Measurements from ENCODE around the gene EMX2.
A peak's percentile ranks its signal among the peaks of the same experiment; 100 is the strongest.
"Not testable (repeated sequence)": the region's sequence is repeated elsewhere in the genome, so short reads cannot be mapped to it uniquely, and the experiment has no call there.

The EMX2 gene

GRCh38 chr10:117581961-117582360 is 39.4 kb downstream of the EMX2 start:
- Histone ChIP-seq H3K27me3 (replicated peaks) (no peaks in the 10 kb centered on the region), H3K36me3 (replicated peaks) (no peaks in the 10 kb centered on the region), H3K27ac (no peak overlapping the region), H3K4me3 (ENCODE audit: low read depth, low read length) (no peak overlapping the region)
- TF ChIP-seq CTCF (IDR thresholded peaks at IDR 0.05; ENCODE audit: low read depth, low read length, missing control alignments), result no peak
- in situ Hi-C loops (cut with HindIII; ENCODE audit: low pct_ligation_motif_present, low sequenced_read_pairs), result no loop called here
- no peak for DNase-seq

GRCh38 chr10:117584831-117585230 is 42.3 kb downstream of the EMX2 start:
- H3K27me3 ChIP-seq (replicated peaks); H3K4me3 ChIP-seq (ENCODE audit: low read depth, low read length); DNase-seq; H3K27ac ChIP-seq; H3K36me3 ChIP-seq (replicated peaks); in situ Hi-C loops (cut with HindIII; ENCODE audit: low pct_ligation_motif_present, low sequenced_read_pairs): not testable (repeated sequence)

GRCh38 chr10:117587036-117587435 is 44.5 kb downstream of the EMX2 start:
- DNase-seq, result no peak
- Histone ChIP-seq H3K27ac (no peak overlapping the region), H3K4me3 (ENCODE audit: low read depth, low read length) (no peak overlapping the region), H3K36me3 (replicated peaks) (no peaks in the 10 kb centered on the region), H3K27me3 (replicated peaks) (no peaks in the 10 kb centered on the region)
- in situ Hi-C loops (cut with HindIII; ENCODE audit: low pct_ligation_motif_present, low sequenced_read_pairs), result no loop called here
- no peak for TF ChIP-seq CTCF (IDR thresholded peaks at IDR 0.05; ENCODE audit: low read depth, low read length, missing control alignments)

- H3K4me3 ChIP-seq (ENCODE audit: low read depth, low read length), result no peak overlapping the region
- H3K36me3 ChIP-seq (replicated peaks), result no peaks in the 10 kb centered on the region
- TF ChIP-seq CTCF (IDR thresholded peaks at IDR 0.05; ENCODE audit: low read depth, low read length, missing control alignments), result no peak
- DNase-seq, result peak; percentile 5
- in situ Hi-C loops (cut with HindIII; ENCODE audit: low pct_ligation_motif_present, low sequenced_read_pairs), result no loop called here
- H3K27ac ChIP-seq, result no peak overlapping the region
- no peaks in the 10 kb centered on the region for H3K27me3 ChIP-seq (replicated peaks)
Observed at GRCh38 chr10:117590101-117590875, 47.7 kb downstream of the EMX2 start.

GRCh38 chr10:117591043-117591442 is 48.5 kb downstream of the EMX2 start:
- Histone ChIP-seq H3K36me3 (replicated peaks) (no peaks in the 10 kb centered on the region), H3K27me3 (replicated peaks) (no peaks in the 10 kb centered on the region), H3K4me3 (ENCODE audit: low read depth, low read length) (no peak overlapping the region), H3K27ac (no peak overlapping the region)
- DNase-seq, result no peak
- in situ Hi-C loops (cut with HindIII; ENCODE audit: low pct_ligation_motif_present, low sequenced_read_pairs), result no loop called here
- no peak for TF ChIP-seq CTCF (IDR thresholded peaks at IDR 0.05; ENCODE audit: low read depth, low read length, missing control alignments)

GRCh38 chr10:117594722-117595121 is 52.2 kb downstream of the EMX2 start:
- no peak overlapping the region for H3K4me3 ChIP-seq (ENCODE audit: low read depth, low read length)
- H3K27me3 ChIP-seq (replicated peaks), result no peaks in the 10 kb centered on the region
- H3K36me3 ChIP-seq (replicated peaks), result no peaks in the 10 kb centered on the region
- no peak for DNase-seq
- H3K27ac ChIP-seq, result no peak overlapping the region
- TF ChIP-seq CTCF (IDR thresholded peaks at IDR 0.05; ENCODE audit: low read depth, low read length, missing control alignments), result no peak
- in situ Hi-C loops (cut with HindIII; ENCODE audit: low pct_ligation_motif_present, low sequenced_read_pairs), result no loop called here
